Jurkat, Clone E6-1 (cell line): ENCODE results near the gene KLF17.

Source experiments
- DNase-seq: peaks from one replicate; pipeline ENCODE4 v3.0.0-alpha.2; 2011; ENCODE audit warnings: low read depth, low spot score
- H3K4me3 ChIP-seq: 2 replicates; pipeline ENCODE4 v1.5.1; 2011; ENCODE audit warnings: mild to moderate bottlenecking, low read length, control low read depth, moderate library complexity

KLF17 gene

DNA sequence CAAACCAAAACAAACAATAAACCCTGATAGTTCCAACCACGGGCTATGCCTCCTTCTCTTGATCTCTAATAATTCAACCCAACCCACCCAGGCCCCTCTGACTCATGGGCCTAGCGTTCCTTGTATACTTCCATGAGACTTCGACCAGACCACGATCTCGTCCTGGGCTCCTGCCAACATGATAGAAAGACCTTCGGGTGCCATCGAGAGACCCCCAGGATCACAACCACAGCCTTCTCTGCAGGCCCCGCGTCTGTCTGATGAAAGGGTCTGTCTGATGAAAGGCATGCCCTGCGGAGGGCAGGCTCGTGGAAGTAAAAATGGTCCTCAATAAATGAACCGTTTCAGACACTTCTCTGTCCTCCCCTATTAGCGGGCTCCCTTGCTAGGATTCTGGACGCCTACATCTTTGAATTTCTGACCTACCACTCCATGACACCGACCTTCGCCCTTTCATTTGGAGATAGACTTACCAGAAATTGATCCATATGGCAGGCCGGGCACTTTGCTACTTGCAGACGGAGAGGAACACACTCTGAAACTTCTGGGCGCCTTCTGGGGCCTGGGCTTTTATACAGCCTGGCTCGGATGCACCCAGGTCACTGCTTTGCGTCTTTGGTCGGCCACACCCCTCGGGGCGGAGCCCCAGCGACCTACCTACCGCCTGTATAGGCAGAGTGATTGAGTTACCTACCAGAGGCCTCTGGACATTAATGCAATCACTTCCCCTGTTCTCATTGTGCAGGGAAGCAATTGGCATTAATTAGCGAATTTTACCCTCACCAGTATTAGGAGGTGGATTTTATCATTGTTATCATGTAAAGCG is 28.1 kb downstream of the KLF17 start:
- DNase-seq = no peak
- H3K4me3 ChIP-seq = no peak overlapping the region

DNA sequence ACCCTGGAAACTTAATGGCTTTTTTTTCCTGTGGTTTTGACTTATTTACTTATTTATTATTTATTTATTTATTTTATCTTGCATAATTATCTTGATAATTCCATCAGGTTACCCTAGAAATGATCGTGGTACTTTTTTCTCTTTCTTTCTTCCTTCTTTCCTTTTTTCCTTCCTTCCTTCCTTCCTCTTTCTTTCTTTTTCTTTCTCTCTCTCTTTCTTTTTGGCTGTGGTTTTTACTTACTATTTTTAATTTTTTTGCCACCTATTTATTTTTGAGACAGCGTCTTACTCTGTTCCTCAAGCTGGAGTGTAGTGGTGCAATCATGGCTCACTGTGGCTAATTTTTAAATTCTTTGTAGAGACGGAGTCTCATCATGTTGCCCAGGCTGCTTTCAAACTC is 29.0 kb downstream of the KLF17 start:
- H3K4me3 ChIP-seq = no peak overlapping the region
- no peak for DNase-seq

- H3K4me3 ChIP-seq = no peak overlapping the region
- no peak for DNase-seq
Measured at GRCh38 chr1:44151332-44151731, 32.7 kb downstream of the KLF17 start.

GRCh38 chr1:44151808-44152207 is 33.2 kb downstream of the KLF17 start:
- no peak for DNase-seq
- H3K4me3 ChIP-seq = no peak overlapping the region

DNA sequence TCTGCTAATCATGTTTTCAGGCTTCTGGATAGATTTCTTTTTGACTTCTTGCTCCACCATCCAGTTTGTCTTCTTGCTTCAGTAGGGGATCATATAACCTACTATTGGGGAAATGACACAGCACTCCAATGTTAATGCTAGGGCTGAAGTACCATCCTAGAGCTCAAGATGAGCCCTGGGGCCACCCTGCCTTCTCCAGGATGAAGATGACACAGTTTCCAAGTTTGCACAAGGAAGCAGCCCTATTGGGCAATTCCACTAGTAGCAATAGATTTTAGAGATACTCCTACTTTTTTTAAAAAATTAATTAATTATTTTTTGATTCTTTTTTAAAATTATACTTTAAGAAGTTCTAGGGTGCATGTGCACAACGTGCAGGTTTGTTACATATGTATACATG is 34.1 kb downstream of the KLF17 start:
- no peak for DNase-seq
- H3K4me3 ChIP-seq = no peak overlapping the region

DNA sequence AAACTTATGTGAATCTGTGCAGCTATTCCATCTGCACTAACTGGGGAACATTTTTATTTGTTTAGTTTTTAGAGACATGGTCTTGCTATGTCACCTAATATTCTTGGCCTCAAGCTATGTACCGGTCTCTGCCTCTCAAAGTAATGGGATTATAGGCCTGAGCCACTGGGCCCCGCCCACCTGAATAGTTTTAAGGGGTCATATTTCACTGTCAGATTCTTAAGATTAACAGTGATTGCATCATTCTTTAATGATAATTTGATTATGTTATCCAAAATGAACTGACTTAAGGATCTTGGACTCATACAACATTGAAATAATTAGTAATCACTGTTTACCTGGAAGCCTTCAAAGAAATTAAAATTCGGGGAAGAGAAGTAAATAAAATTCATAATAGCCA is 35.4 kb downstream of the KLF17 start:
- no peak for DNase-seq

GRCh38 chr1:44157903-44158302 is 39.3 kb downstream of the KLF17 start:
- H3K4me3 ChIP-seq = no peak overlapping the region

More for the DNA sequence above, 35.4 kb downstream of the KLF17 start:
- no peak overlapping the region for H3K4me3 ChIP-seq

DNA sequence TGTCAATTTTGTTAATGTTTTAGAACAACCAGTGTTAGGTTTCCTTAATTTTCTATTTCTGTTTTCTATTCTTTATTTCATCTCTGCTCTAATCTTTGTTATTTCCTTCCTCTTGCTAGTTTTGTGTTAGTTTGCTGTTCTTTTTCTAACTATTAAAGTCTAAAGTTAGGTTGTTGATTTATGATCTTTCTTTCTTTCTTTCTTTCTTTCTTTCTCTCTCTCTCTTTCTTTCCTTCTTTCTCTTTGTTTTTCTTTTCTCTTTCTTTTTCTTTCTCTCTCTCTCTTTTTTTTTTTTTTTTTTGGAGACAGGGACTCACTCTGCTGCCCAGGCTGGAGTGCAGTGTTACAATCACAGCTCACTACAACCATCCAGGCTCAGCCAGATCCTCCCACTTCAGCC is 40.2 kb downstream of the KLF17 start:
- DNase-seq = no peak
- no peak overlapping the region for H3K4me3 ChIP-seq

More at GRCh38 chr1:44157903-44158302, 39.3 kb downstream of the KLF17 start:
- no peak for DNase-seq

DNA sequence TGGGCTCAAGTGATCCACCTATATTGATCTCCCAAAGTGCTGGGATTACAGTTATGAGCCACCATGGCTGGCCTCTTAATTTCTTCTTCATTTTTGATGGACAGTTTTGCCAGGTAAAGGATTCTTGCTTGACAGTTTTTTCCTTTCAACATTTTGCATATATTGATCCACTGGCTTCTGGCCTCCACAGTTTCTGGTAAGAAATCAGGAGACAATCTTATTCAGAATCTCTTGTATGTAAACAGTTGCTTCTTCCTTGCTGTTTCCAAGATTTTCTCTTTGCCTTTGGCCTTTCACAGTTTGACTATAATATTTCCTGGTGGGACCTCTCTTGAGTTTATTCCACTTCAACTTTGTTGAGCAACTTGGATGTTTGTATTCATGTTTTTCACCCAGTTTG is 42.9 kb downstream of the KLF17 start:
- DNase-seq = no peak
- no peak overlapping the region for H3K4me3 ChIP-seq

DNA sequence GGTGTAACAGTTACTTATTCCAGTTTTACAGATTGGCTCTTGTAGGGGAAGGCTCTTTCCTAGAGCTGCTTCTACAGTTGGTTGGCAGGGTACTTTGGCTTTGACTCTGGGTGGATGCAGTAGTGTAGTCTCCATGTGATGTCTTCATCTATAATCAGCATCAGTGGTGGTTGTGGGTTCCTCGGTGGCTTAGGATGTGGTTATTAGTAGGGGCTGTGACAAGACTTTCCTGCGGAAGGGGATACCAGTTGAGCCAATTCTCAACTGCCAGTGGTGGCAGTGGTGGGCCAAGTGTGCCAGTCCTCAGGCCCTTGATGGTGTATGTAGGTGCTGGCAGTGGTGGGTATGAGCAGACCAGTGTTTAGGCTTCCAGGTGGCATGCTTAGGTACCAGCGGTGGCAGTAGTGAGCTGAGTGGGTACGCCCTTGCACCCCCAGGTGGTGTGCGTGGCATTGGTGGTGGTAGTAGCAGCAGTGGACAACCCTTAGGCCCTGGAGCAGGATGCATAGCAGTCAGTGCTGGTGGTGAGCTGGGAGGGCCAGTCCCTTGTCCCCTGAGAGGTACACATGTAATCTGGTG is 50.0 kb downstream of the KLF17 start:
- H3K4me3 ChIP-seq = no peak overlapping the region
- DNase-seq = peak; percentile 73

GRCh38 chr1:44170281-44170823 is 51.7 kb downstream of the KLF17 start:
- no peak overlapping the region for H3K4me3 ChIP-seq

GRCh38 chr1:44174630-44175029 is 56.0 kb downstream of the KLF17 start:
- no peak overlapping the region for H3K4me3 ChIP-seq
- no peak for DNase-seq

More at GRCh38 chr1:44170281-44170823, 51.7 kb downstream of the KLF17 start:
- no peak for DNase-seq
